Memory B cell (primary cell): Measurements from ENCODE around the gene PDGFD.
A peak's percentile ranks its signal among the peaks of the same experiment; 100 is the strongest.

Source experiments
- ATAC-seq: fragments of 150-1000 bp; cut with Tn5 transposase; 2 replicates; pipeline ENCODE4 v1.10.0; 2021; ENCODE audit warnings: low read depth, mild to moderate bottlenecking, moderate library complexity
- DNase-seq, 2 donors: peaks; one replicate each; pipeline ENCODE4 v3.0.0; 2022; ENCODE audit warnings: low spot score in 2 of 2
- H3K27ac Mint-ChIP-seq: one replicate; pipeline ENCODE4 v1.8.0; 2022; ENCODE audit warnings: mild to moderate bottlenecking, moderate library complexity, mixed read lengths
- H3K27me3 Mint-ChIP-seq: one replicate; pipeline ENCODE4 v1.8.0; 2022; ENCODE audit warnings: mixed read lengths
- H3K36me3 Mint-ChIP-seq: one replicate; pipeline ENCODE4 v1.8.0; 2022; ENCODE audit warnings: mild to moderate bottlenecking, mixed read lengths
- H3K4me1 Mint-ChIP-seq: one replicate; pipeline ENCODE4 v1.8.0; 2022; ENCODE audit warnings: mixed read lengths
- H3K4me3 Mint-ChIP-seq: one replicate; pipeline ENCODE4 v1.8.0; 2022; ENCODE audit warnings: mild to moderate bottlenecking, moderate library complexity, mixed read lengths
- H3K9me3 Mint-ChIP-seq: one replicate; pipeline ENCODE4 v1.8.0; 2022; ENCODE audit warnings: mixed read lengths

Gene PDGFD

DNA sequence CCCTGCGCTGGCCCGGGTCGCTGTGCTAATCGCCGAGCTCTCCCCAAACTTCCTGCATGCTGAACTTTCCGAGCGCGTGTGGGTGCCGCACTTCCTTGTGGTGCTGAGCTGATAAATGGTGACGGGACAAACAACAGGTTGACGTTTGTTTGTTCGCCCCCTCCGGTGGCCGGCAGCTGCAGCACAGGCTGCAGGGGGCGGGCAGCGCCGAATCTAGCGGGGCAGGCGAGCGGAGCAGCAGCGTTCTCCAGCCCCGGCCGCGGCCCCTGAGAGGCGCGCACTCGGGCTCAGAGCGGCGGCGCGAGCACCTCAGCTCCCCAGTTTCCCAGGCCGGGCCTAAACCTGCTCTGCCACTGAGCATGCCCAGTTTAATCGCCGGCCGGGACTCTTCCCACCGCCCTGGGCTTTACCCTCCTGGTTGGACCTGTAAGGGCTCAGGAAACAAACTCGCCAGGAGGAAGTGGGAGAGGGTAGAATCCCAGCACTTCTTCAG lies at the start of gene PDGFD:
Gene PDGFD (minus strand): TSS at position 120 of the 493 bp plus-strand sequence.
- DNase-seq (peak; percentile 5 to 24), ATAC-seq (peak; percentile 85)
- peaks cover 9% of the 10 kb centered on the region for H3K4me1 Mint-ChIP-seq
- H3K36me3 Mint-ChIP-seq, result no peaks in the 10 kb centered on the region
- no peak within 1 kb of the TSS for H3K27ac Mint-ChIP-seq
- peaks cover 5% of the 10 kb centered on the region for H3K27me3 Mint-ChIP-seq
- H3K4me3 Mint-ChIP-seq, result peak within 1 kb of the TSS; percentile 82
- no peaks in the 10 kb centered on the region for H3K9me3 Mint-ChIP-seq

DNA sequence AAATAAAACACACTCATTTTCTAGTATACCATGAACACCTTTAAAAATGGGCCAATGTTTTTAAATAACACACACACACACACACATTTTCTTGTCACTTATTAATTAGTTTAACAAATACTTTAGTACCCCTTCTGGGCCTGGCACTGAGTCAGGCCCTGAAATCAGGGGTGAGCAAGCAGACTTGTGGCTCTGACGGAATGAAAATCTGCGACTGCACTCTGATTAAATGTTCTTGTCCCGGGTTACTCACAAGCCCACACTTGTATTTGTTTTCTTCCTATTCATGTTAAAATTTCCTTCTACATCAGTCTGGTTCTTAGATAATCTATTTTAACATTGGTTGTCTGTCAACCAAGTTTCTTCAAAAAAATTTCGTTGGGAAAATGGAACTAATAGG lies 43.0 kb upstream of the PDGFD start:
- Mint-ChIP-seq H3K27ac (no peak overlapping the region), H3K4me3 (no peak overlapping the region), H3K36me3 (no peaks in the 10 kb centered on the region), H3K9me3 (peaks cover 2% of the 10 kb centered on the region), H3K4me1 (no peaks in the 10 kb centered on the region), H3K27me3 (peaks cover 1% of the 10 kb centered on the region)
- no peak for DNase-seq
- ATAC-seq, result no peak

DNA sequence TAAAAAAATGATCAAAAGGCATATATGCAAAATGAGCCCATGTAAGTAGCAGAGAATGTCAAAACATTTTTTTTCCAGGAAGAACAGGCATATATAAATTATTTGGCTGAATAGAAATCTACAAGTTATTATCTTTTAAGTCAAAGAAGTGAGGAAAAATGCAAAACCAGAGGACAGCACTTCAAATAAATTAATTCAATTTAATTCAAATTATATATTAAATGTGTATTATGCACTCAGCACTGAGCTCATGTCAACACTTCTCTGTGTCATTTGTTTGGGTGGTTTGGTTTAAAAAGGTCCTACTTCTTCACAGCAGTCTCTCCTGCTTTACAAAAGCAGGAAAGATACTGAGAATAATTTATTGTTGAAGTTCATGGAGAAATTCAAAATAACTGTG lies 41.9 kb upstream of the PDGFD start:
- H3K9me3 Mint-ChIP-seq, result no peaks in the 10 kb centered on the region

DNA sequence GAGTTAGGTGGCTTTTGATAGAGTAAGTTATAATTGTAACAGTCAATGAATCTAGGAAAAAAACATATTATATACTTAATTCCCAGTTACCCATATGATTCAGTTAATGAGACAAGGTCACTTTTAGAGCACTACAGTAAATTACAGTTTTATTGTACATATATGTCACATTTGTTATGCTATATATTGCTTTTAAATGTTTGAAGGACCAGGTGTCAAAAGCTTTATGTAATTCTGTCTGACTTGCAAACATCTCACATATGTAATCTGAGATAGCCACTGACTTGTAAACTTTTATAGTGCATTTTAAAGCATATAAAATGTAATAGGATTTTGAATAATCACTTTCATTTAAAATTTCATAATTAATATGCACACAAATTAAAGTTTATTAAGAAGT lies 36.7 kb upstream of the PDGFD start:
- no peak overlapping the region for H3K4me3 Mint-ChIP-seq

More for the DNA sequence above, 41.9 kb upstream of the PDGFD start:
- Mint-ChIP-seq H3K36me3 (no peaks in the 10 kb centered on the region), H3K27ac (no peak overlapping the region), H3K4me3 (no peak overlapping the region), H3K27me3 (no peaks in the 10 kb centered on the region), H3K4me1 (no peaks in the 10 kb centered on the region)
- no peak for ATAC-seq
- DNase-seq, result no peak

DNA sequence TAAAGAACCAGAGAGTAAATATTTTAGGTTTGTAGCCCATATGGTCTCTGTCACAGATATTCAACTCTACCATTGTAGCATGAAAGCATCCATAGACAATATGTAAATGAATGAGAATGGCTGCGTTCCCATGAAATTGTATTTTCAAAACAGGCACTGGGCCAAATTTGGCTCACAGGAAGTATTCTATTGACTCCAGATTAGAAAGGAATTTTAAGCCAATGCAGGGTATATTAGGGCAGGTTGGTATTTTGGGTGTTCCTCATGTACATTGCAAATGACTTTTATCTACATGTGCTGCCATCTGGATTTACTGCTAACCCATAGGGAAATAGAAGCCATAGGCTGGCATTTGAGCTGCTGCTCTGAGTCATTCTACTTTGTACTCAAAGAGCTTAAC lies 35.1 kb upstream of the PDGFD start:
- DNase-seq (no peak), ATAC-seq (no peak)
- Mint-ChIP-seq H3K9me3 (no peaks in the 10 kb centered on the region), H3K36me3 (no peaks in the 10 kb centered on the region), H3K27ac (no peak overlapping the region), H3K4me1 (peaks cover 3% of the 10 kb centered on the region), H3K27me3 (no peaks in the 10 kb centered on the region), H3K4me3 (no peak overlapping the region)

More for the DNA sequence above, 36.7 kb upstream of the PDGFD start:
- no peaks in the 10 kb centered on the region for H3K36me3 Mint-ChIP-seq
- ATAC-seq (no peak), DNase-seq (no peak)
- H3K27me3 Mint-ChIP-seq, result no peaks in the 10 kb centered on the region
- peaks cover 3% of the 10 kb centered on the region for H3K4me1 Mint-ChIP-seq
- H3K27ac Mint-ChIP-seq, result no peak overlapping the region
- no peaks in the 10 kb centered on the region for H3K9me3 Mint-ChIP-seq

DNA sequence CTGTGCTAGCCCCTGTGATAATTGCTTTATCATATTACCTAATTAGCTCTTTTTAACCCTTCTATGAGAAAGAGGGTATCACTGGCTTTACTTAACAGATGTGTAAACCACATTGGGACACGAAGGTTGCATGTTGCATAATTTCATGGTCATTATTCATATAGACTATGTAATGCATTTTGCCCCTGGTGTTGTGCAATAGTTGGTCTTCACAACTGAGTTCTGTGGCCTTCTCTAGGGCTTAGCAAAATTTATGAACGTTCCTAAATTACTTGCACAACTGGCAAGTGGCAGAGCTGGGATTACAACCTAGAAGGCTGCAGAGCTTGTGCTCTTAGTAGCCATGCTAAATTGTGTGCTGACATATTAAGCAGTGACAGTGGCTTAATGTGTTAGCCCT lies 34.6 kb upstream of the PDGFD start:
- ATAC-seq (no peak), DNase-seq (no peak)
- Mint-ChIP-seq H3K9me3 (no peaks in the 10 kb centered on the region), H3K4me3 (no peak overlapping the region), H3K27me3 (no peaks in the 10 kb centered on the region), H3K27ac (no peak overlapping the region), H3K4me1 (peaks cover 3% of the 10 kb centered on the region), H3K36me3 (no peaks in the 10 kb centered on the region)

DNA sequence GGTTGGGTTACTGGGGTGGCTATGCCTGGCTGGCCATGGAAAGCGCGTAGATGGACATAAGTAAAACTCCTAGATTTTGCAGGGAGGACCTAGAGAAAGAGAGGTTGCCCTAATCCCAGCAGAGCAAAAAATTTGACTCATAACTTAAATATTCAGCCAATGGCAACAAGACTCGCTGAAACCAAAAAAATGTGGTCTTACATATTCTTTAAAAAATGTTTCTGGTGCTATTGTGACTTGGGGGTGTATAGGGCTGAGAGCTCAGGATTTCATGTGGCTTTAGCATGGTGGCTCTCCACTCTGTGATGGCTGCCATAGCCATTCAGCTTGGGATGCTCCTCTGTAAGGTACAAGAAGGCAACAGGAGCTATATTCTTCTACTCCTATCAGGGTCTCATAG lies 27.2 kb upstream of the PDGFD start:
- ATAC-seq (no peak), DNase-seq (no peak)
- no peaks in the 10 kb centered on the region for H3K36me3 Mint-ChIP-seq
- no peak overlapping the region for H3K4me3 Mint-ChIP-seq
- no peaks in the 10 kb centered on the region for H3K4me1 Mint-ChIP-seq
- H3K27me3 Mint-ChIP-seq, result peaks cover 1% of the 10 kb centered on the region
- H3K9me3 Mint-ChIP-seq, result no peaks in the 10 kb centered on the region
- H3K27ac Mint-ChIP-seq, result peak overlapping the region; percentile 14

DNA sequence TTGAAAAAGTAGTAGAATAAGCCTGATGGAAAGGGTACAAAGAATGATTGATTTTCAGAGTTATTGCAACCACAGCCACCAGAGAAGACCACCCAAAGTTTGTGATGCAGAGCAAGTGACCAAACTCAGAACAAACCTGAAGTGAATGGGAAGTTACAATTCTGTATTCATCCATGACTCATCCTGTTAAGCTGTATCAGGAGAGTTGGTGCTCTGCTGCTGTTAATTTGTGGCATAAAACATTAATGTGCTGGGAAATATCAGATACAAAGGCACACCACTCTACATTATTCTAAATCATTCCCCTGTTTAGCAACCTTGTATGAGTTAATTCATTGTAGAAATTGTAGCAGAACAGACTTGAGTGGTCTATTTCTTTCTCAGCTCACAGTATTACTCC lies 19.6 kb upstream of the PDGFD start:
- H3K36me3 Mint-ChIP-seq, result no peaks in the 10 kb centered on the region
- no peak overlapping the region for H3K4me3 Mint-ChIP-seq
- no peak for ATAC-seq
- DNase-seq, result no peak
- no peaks in the 10 kb centered on the region for H3K4me1 Mint-ChIP-seq
- H3K27me3 Mint-ChIP-seq, result no peaks in the 10 kb centered on the region
- H3K27ac Mint-ChIP-seq, result no peak overlapping the region
- H3K9me3 Mint-ChIP-seq, result no peaks in the 10 kb centered on the region

DNA sequence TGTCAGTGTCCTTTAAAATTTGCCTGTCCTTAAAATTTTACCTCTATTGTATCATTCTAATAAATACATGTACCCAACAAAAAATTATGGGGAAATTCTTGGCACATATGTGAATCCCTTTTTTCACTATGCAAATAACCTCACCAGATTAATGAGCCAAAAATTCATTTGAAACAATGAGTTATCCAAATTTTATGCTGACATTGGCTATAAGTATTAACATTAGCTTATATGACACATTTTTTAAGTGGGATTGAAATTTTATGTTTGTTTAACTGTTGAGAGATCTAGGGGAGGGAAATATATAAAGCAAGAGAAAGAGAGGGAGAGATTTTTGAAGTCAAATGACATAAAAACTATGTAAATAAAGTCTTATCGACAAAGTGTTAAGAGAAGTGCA lies 11.8 kb upstream of the PDGFD start:
- H3K27me3 Mint-ChIP-seq, result no peaks in the 10 kb centered on the region
- no peaks in the 10 kb centered on the region for H3K36me3 Mint-ChIP-seq
- H3K4me3 Mint-ChIP-seq, result no peak overlapping the region
- no peaks in the 10 kb centered on the region for H3K9me3 Mint-ChIP-seq
- ATAC-seq, result no peak
- H3K4me1 Mint-ChIP-seq, result no peaks in the 10 kb centered on the region
- no peak for DNase-seq
- no peak overlapping the region for H3K27ac Mint-ChIP-seq

DNA sequence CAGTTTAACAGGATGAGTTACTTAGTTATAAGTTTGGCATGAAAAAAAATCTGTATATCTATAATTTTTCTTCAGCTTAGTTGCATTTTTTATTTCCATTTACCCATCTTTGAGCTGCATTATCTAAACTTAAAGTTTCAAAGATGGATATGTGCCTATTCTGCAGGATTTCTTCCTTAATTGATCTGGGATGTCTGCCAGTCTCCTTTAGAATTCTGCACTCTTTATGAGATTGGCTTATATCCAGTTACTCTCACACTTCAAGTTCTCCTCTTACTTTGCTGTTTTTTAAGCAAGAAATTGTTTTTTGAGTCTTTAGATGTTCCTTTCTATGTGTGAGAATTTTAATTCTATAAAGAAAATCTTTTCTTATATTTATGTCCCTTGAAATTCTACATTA lies 5.1 kb upstream of the PDGFD start:
- Mint-ChIP-seq H3K4me1 (no peaks in the 10 kb centered on the region), H3K9me3 (no peaks in the 10 kb centered on the region), H3K4me3 (no peak overlapping the region), H3K27me3 (peaks cover 3% of the 10 kb centered on the region), H3K27ac (no peak overlapping the region), H3K36me3 (no peaks in the 10 kb centered on the region)
- ATAC-seq (no peak), DNase-seq (no peak)

DNA sequence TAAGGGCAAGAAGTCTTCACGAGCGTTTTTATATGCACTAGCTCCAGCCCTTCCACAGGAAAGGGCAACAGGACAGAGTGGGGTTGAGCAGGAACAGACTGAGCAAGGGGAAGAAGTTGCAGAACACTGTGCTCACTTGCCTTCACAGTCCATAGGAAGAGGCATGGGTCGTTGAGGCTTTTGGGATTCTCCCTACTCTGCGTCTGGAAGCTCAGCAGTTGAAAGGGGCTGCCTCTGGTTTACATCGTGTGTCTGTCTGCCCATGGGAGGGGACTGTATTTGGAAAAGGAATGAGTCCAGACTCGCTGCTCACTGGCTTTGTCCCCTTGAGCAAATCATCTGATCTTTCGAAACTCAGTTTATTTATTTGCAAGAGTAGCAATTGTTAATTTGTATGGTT lies 1.1 kb upstream of the PDGFD start:
- Mint-ChIP-seq H3K9me3 (no peaks in the 10 kb centered on the region), H3K4me1 (peaks cover 9% of the 10 kb centered on the region), H3K27ac (no peak overlapping the region), H3K27me3 (peaks cover 5% of the 10 kb centered on the region), H3K36me3 (no peaks in the 10 kb centered on the region), H3K4me3 (no peak overlapping the region)
- ATAC-seq, result no peak
- no peak for DNase-seq

DNA sequence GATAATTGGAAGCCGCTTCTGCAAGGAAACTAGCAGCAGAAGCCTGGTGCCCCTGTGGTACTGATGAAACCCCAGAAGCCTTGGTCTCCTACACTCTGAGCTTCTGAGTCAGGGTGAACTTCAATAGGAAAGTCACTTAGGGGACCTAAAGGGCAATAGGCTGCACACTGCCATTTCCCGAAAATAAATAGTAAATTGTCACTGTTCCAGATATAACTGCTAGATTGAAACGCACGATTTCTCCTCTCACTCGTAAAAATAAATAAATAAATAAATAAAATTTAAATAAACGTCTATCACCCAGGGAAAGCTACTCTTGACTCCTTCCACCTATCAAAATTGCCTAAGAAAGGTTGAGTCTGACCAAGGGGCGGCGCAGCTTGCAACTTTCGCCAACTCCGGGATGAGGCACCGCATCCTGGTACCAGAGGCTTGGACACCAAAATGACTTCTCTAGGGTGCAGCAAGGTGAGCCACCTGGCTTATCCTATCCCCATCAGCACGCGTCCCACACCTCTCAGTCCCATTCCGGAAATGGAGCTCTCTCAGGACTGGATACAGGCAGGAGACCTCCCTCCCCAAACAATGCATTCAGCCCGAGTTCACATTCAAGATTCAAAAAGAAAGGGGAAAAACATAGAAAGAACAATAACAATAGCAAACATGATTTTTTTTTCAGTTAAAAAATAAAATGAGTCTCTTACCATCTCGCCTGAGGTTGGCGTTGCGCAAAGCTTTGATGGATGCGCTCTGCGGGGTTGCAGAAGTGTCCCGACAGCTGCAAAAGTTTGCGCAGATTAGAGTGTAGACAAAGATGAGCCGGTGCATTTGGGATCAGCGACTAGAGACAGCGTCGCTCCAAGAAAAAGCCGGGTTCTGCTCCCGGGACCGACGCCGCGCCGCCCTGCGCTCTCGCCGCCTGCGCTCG lies 583 bp downstream of the PDGFD start:
- H3K27me3 Mint-ChIP-seq, result peaks cover 5% of the 10 kb centered on the region
- DNase-seq (no peak), ATAC-seq (no peak)
- peaks cover 9% of the 10 kb centered on the region for H3K4me1 Mint-ChIP-seq
- H3K4me3 Mint-ChIP-seq, result peak overlapping the region; percentile 82
- H3K9me3 Mint-ChIP-seq, result no peaks in the 10 kb centered on the region
- H3K36me3 Mint-ChIP-seq, result no peaks in the 10 kb centered on the region
- H3K27ac Mint-ChIP-seq, result no peak overlapping the region

DNA sequence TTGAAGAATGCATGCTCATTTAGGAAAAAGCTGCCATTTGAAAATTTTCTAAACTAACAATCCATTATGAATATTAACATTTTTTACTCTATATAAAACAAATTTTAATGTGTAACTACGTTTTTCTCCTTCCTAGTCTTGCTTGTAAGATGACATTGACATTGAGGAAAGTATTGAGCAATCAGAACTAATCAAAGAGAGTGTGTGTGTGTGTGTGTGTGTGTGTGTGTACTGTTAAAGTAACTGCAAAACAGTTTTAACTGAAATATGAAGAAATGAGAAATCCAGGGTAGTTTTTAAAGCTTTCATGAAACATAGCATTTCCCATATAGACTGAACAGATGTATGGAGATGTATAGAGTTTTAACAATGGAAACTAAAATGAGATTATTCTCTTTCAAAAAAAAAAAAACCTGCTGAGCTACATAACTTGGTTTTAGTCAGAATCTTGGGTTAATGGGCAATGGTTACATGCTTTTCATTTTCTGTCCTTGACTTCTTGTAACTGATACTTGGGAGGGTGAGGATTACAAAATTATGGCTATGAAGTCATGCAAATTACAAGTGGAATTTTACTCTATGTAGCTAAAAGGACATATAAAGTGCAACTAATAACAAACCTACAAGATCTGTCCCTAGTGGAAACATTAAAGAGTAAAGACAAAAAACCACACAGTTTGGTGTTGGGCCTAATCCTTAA lies 2.0 kb downstream of the PDGFD start:
- Mint-ChIP-seq H3K36me3 (no peaks in the 10 kb centered on the region), H3K4me3 (no peak overlapping the region), H3K27me3 (peaks cover 5% of the 10 kb centered on the region), H3K4me1 (peaks cover 9% of the 10 kb centered on the region), H3K27ac (no peak overlapping the region), H3K9me3 (no peaks in the 10 kb centered on the region)
- DNase-seq (no peak), ATAC-seq (no peak)

DNA sequence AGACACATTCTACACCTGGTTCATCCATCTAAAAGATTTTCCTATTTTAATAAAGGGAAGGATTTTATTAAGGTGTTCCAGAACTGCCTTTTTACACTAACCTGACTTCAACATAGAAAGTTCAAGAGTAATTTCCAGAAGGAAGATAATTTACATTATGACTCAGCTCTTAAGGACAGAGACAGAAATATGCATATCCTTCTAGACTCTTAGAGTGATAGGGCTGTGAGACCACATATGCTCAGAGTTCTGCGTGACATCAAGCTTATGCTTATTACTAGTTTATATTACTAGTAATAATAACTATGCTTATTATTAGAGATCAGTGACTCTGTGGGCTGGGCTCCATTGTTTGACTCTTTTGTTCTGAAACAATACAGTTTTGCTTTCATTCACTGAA lies 4.6 kb downstream of the PDGFD start:
- peaks cover 3% of the 10 kb centered on the region for H3K27me3 Mint-ChIP-seq
- H3K36me3 Mint-ChIP-seq, result no peaks in the 10 kb centered on the region
- ATAC-seq (no peak), DNase-seq (no peak)
- H3K27ac Mint-ChIP-seq, result no peak overlapping the region
- no peak overlapping the region for H3K4me3 Mint-ChIP-seq
- no peaks in the 10 kb centered on the region for H3K9me3 Mint-ChIP-seq
- peaks cover 9% of the 10 kb centered on the region for H3K4me1 Mint-ChIP-seq
